H54 (cell line): Measurements from ENCODE around the gene ART3.
A peak's percentile ranks its signal among the peaks of the same experiment; 100 is the strongest.

Source experiments
- DNase-seq: peaks from one replicate; pipeline ENCODE4 v3.0.0; 2011; ENCODE audit warnings: low spot score, mixed read lengths; ENCODE audit not compliant: insufficient read length
- FAIRE-seq: peaks from 3 replicates; lab custom pipeline; 2011; peaks lifted over from hg19 to GRCh38; lab: Jason Lieb, UNC
- POLR2A ChIP-seq: IDR thresholded peaks from 2 replicates; pipeline ENCODE4 v1.6.1; 2011; ENCODE audit warnings: low read depth, mild to moderate bottlenecking, low read length

Gene ART3

DNA sequence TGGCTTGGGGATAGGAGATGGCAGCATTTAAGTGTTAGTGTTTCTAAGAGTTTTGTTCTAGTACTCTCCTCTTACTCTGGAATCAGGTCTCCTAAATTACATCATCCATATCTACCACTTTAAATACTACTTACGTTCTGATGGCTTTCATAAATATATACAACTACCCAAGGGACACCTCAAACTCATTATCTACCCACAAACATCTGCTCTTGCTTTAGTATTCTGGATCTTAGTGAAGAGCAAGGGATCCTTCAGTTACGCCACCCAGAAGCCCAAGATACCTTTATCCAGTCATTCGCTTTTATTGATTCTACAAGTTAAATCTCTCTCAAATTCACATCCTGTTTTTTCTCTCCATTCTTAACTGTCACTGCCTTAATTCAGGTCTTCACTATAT is 66.7 kb downstream of the ART3 start:
- no peak for DNase-seq
- TF ChIP-seq POLR2A: no peak
- FAIRE-seq: no peak

DNA sequence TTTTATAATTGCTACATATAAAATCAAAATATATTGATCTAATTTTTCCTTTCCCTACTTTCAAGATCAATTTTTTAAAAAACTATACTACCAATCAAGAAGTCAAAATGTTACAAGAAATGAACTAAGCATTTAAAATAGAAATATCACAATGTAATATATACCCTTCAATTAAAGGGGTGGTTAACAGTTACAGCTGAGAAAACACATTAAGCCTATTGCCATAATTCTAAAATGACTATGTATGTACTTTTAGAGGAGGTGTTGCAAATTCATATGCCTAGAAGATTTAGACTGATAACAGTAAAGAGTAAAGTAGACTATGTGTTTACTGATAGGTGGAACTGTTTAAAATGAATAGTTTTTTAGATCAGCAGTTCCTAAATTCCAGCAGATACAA is 70.0 kb downstream of the ART3 start:
- no peak for FAIRE-seq
- no peak for TF ChIP-seq POLR2A
- DNase-seq: no peak

DNA sequence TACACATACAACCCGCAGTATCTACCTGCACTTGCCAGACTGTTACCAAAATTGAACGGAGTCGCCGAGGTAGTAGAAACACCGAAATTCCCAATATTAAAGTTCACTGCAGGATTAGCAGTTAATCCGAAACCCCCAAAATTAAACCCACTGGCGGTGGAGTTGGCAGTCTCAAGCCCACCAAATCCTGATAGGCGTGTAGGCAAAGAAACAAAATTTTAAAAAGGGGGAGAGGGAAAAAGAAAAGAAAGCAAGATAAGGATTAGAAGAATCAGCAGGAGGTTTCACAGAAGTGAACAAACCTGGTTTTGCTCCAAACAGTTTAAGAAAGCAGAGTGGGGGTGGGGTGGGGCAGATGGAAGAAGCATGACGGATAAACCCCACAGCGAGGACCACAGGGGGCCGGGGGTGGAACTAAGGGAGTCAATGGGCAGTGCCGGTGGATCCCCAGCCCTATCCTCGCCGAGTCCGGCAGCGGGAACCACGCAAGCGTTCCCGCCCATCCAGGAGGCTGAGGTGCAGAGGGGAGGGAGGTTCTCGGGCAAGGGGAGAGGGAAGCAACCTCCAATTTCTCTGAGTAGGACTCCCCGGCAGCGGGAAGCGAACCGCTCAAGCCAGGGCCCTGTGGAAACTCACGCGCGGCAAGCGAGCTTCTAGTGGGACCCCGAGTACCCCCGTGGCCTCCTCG is 73.1 kb downstream of the ART3 start:
- peak; percentile 73 for DNase-seq
- TF ChIP-seq POLR2A: peak; percentile 55
- FAIRE-seq: no peak

DNA sequence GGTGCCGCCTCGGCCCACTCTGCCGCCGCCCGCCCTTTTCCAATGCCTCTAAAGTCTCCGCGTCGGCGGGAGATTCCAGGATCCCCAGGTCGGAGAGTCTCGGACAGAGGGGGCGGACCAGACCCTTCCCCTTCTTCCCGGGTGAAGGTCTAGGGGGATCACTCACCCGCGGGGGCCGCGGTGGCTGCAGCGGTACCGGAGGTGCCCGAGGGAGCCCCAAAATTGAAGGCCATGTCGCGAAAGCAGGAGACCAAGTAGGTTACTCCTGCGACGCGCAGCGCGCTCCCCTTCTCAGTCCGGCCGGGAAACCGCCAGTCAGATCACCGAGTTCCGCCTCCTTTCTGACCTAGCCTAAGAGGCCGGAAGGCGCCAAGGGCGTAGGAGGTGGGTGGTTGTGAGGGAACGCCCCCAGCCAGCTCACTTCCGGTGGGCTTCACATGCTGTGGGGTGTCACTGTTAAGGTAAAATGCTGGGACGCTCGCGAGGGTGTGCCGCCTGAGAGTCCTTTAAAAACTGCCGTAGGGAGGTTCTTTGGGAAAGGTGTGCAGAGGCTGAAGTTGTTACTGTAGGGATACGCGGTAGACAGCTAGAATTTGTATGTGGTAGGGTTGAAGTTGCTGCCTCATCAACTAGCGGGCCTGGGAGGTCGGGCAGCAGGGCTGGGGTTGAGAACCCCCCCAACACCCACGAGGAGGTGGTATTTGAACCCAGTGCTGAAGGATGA is 73.8 kb downstream of the ART3 start, which contains the start of gene NUP54:
Gene NUP54 (minus strand): TSS at position 256 of the 724 bp plus-strand sequence. CDS start 23 bp downstream, at position 233.
- peak; percentile 68 for FAIRE-seq
- TF ChIP-seq POLR2A: peak; percentile 71

DNA sequence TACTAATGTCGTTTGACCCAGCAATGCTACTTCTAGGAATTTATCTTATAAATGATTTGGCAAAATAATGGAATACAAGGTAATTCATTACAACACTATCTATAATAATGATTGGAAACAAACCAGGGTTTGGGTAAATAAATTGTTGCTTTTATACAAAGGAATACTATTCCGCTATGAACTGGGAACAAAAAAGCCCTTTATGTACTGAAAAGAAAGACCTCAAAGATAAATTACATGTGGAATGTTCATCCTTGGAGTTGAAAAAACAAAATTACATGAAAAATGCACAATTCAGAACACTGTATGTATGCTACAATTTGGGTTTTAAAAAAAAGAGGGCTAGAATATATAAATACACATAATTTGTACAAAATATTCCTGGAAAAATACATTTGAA is 78.8 kb downstream of the ART3 start:
- no peak for TF ChIP-seq POLR2A
- FAIRE-seq (no peak), DNase-seq (no peak)

More for the DNA sequence above, 73.8 kb downstream of the ART3 start, which contains the start of gene NUP54:
- DNase-seq: peak; percentile 60

DNA sequence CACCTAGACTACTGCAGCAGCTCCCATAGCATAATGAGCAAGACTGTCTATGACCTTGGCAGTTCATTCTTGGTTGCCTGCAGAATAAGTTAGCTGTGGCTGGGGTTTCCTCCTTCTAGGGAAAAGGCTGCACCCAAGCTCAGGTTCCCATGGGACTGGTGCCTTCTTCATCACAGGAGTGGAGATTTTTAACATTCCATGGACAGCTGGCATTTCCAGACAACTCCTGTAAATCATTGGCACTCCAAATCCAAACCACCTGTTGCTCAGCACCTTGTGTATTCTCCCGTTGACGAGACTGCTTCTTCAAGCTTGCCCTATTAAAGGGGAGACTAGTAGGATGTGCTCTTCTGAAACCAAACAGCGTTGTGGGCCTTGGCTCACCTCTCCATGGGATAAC is 81.5 kb downstream of the ART3 start:
- no peak for TF ChIP-seq POLR2A
- no peak for FAIRE-seq
- no peak for DNase-seq

DNA sequence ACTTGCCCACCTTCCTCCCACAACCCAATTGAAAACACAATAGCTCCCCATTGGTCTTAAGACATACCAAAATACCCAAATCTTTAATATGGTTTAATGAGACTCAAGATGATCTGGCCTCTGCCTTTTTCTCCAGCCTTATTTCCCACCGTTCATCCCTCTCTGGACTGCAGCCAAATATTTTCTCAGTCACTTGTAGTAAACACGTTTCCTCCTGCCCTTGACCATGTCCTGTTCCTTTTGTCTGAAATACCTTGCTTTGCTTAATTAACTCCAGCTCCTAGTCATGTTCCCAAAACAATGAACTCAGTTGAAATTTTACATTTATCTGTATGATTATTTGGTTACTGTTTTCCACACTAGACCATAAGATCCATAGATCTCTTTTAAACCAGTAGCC is 82.1 kb downstream of the ART3 start:
- FAIRE-seq (no peak), DNase-seq (no peak)
- TF ChIP-seq POLR2A: no peak

DNA sequence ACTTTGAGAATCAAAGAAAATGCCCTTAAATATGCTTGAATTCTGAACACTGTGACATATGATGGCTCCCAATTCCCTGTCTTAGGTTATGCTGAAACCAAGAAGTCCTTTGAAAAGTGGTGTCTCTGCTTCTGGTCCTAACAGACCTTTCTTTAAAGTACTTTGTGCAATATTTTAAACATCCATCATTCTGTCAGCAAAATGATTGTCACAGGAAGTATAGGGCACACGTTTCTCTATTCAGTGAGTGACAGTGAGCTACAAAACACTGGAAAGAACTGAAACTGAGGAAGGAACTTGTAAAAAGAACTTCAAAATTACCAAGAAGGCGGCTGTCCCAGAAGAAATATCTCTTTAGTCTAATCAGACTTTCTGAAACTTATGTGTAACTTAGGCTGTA is 85.8 kb downstream of the ART3 start:
- no peak for TF ChIP-seq POLR2A
- DNase-seq (no peak), FAIRE-seq (no peak)
